GM12878 (cell line): ENCODE data around the gene MRPS35. TPM values are rescaled to one million over a fixed set of nuclear protein-coding genes. Genes with fewer than 3 reads are reported as not detected.

Source experiments
- ATAC-seq: fragments of 200-7000 bp; cut with Tn5 transposase; 3 replicates; pipeline ENCODE4 v1.9.1; 2020; ENCODE audit warnings: mild to moderate bottlenecking, moderate library complexity
- BruUV-seq: library from RNA; stranded (reverse); fragments of 400-500 nt; replicated peaks from 2 replicates; lab custom pipeline; 2021; lab: Mats Ljungman, UMichigan
- CTCF ChIA-PET: fragments of 300-600 bp; sonication (Branson Sonifier 250); formaldehyde crosslinking; extraction: SDS; loops from one replicate; lab custom pipeline; 2021; ENCODE audit warnings: inconsistent platforms; lab: Yijun Ruan, JAX
- POLR2A ChIA-PET: fragments of 350-600 bp; formaldehyde crosslinking; extraction: SDS; loops from one replicate; lab custom pipeline; 2021; ENCODE audit warnings: inconsistent platforms; lab: Charles Lee
- RAD21 ChIA-PET: fragments of 300-600 bp; sonication (Branson Sonifier 250); formaldehyde crosslinking; loops from one replicate; lab custom pipeline; 2023; ENCODE audit warnings: antibody characterized with exemption; ENCODE audit not compliant: unreplicated experiment; lab: Charles Lee
- SMC1A ChIA-PET: fragments of 300-600 bp; sonication (Branson Sonifier 250); formaldehyde crosslinking; loops from one replicate; lab custom pipeline; 2023; ENCODE audit not compliant: unreplicated experiment, uncharacterized antibody; lab: Charles Lee
- DNase-seq: peaks from one replicate; pipeline ENCODE4 v3.0.0-alpha.2; 2011; ENCODE audit warnings: low read depth, low spot score
- FAIRE-seq: peaks from 3 replicates; lab custom pipeline; 2011; peaks lifted over from hg19 to GRCh38; lab: Jason Lieb, UNC
- H2AFZ ChIP-seq: 2 replicates; pipeline ENCODE4 v1.6.0; 2011; ENCODE audit warnings: low read depth, low read length, control low read depth; ENCODE audit not compliant: control insufficient read depth
- H3K27ac ChIP-seq: 2 replicates; pipeline ENCODE4 v1.5.1; 2011; ENCODE audit warnings: control low read depth; ENCODE audit not compliant: control insufficient read depth, insufficient read depth
- H3K27me3 ChIP-seq, 2 experiments: replicated peaks in 1 of 2; 2 replicates each; pipeline versions ENCODE4 v1.6.0 to v1.6.1; 2011; ENCODE audit warnings: low read length in 1 of 2; ENCODE audit not compliant: control insufficient read depth in 2 of 2, insufficient read depth in 2 of 2
- H3K36me3 ChIP-seq, 2 experiments: 2 replicates each; pipeline ENCODE4 v1.5.1; 2011; ENCODE audit warnings: low read length in 1 of 2; ENCODE audit not compliant: control insufficient read depth in 2 of 2, insufficient read depth in 2 of 2
- H3K4me1 ChIP-seq: 2 replicates; pipeline ENCODE4 v1.6.1; 2011; ENCODE audit warnings: mild to moderate bottlenecking, low read length, moderate library complexity, mixed read lengths; ENCODE audit not compliant: control insufficient read depth, insufficient read depth
- H3K4me2 ChIP-seq: 2 replicates; pipeline ENCODE4 v1.6.0; 2011; ENCODE audit warnings: control low read depth; ENCODE audit not compliant: control insufficient read depth, insufficient read depth
- H3K4me3 ChIP-seq: fragments of 200-600 bp; sonication (generic); 2 replicates; pipeline ENCODE4 v1.5.1; 2016
- H3K79me2 ChIP-seq: 2 replicates; pipeline ENCODE4 v1.6.0; 2011; ENCODE audit warnings: low read length; ENCODE audit not compliant: control insufficient read depth, insufficient read depth
- H3K9ac ChIP-seq: 2 replicates; pipeline ENCODE4 v1.8.0; 2011; ENCODE audit warnings: low read length, control low read depth, mixed read lengths; ENCODE audit not compliant: control insufficient read depth, insufficient read depth
- H3K9me3 ChIP-seq: replicated peaks from 3 replicates; pipeline ENCODE4 v1.5.1; 2011; ENCODE audit warnings: mild to moderate bottlenecking, low read length; ENCODE audit not compliant: control insufficient read depth, insufficient read depth
- H4K20me1 ChIP-seq: 2 replicates; pipeline ENCODE4 v1.6.0; 2011; ENCODE audit not compliant: control insufficient read depth, insufficient read depth
- BHLHE40 ChIP-seq, 2 experiments: fragments of 450-650 bp in 1 of 2; IDR thresholded peaks; 2 replicates each; pipeline ENCODE4 v1.6.1; 2011 to 2017; ENCODE audit warnings: low read depth in 2 of 2, borderline replicate concordance in 1 of 2, improper control_type of control experiment in 1 of 2, low read length in 1 of 2, mild to moderate bottlenecking in 1 of 2
- BRCA1 ChIP-seq: IDR thresholded peaks from 2 replicates; pipeline ENCODE4 v1.6.1; 2011; ENCODE audit warnings: low read depth, low read length, improper control_type of control experiment
- CBX3 ChIP-seq: fragments of 200-600 bp; sonication (generic); IDR thresholded peaks from 2 replicates; pipeline ENCODE4 v1.6.1; 2016; ENCODE audit warnings: low read depth, borderline replicate concordance
- IKZF2 ChIP-seq, 2 experiments: fragments of 450-650 bp; IDR thresholded peaks; 2 replicates each; pipeline ENCODE4 v1.6.1; 2017; ENCODE audit warnings: mild to moderate bottlenecking in 2 of 2, moderate library complexity in 2 of 2
- JUNB ChIP-seq: IDR thresholded peaks from 2 replicates; pipeline ENCODE4 v1.6.1; 2016; ENCODE audit warnings: antibody characterized with exemption, mild to moderate bottlenecking
- KAT2A ChIP-seq: conservative IDR thresholded peaks from 2 replicates; pipeline ENCODE4 v1.6.1; 2011; ENCODE audit warnings: low read depth, low read length; ENCODE audit not compliant: control insufficient read depth
- MEF2B ChIP-seq: fragments of 450-650 bp; IDR thresholded peaks from 2 replicates; pipeline ENCODE4 v1.6.1; 2018; ENCODE audit warnings: mild to moderate bottlenecking, moderate library complexity; ENCODE audit not compliant: partially characterized antibody, poor library complexity, severe bottlenecking
- MXI1 ChIP-seq: fragments of 150-350 bp; IDR thresholded peaks from 2 replicates; pipeline ENCODE4 v1.6.1; 2011; ENCODE audit warnings: low read depth, mild to moderate bottlenecking, inconsistent platforms, low read length, improper control_type of control experiment
- NFIC ChIP-seq: IDR thresholded peaks from 2 replicates; pipeline ENCODE4 v1.6.1; 2012; ENCODE audit warnings: low read depth, mild to moderate bottlenecking, inconsistent platforms, low read length, moderate library complexity
- RUNX3 ChIP-seq: IDR thresholded peaks from 2 replicates; pipeline ENCODE4 v1.6.1; 2012; ENCODE audit warnings: low read length, inconsistent platforms
- SIN3A ChIP-seq: IDR thresholded peaks from 2 replicates; pipeline ENCODE4 v1.6.1; 2012; ENCODE audit warnings: low read depth, low read length, improper control_type of control experiment
- SIX5 ChIP-seq: IDR thresholded peaks from 2 replicates; pipeline ENCODE4 v1.6.1; 2011; ENCODE audit warnings: mild to moderate bottlenecking, low read depth, low read length, moderate library complexity; ENCODE audit not compliant: severe bottlenecking
- USF2 ChIP-seq: IDR thresholded peaks from 2 replicates; pipeline ENCODE4 v1.6.1; 2011; ENCODE audit warnings: low read depth, low read length, improper control_type of control experiment, borderline replicate concordance
- WRNIP1 ChIP-seq: IDR thresholded peaks from 2 replicates; pipeline ENCODE4 v1.6.1; 2011; ENCODE audit warnings: low read depth, low read length, improper control_type of control experiment, borderline replicate concordance
- WGBS: methylation state at CpG from one replicate; pipeline ENCODE4 v1.1.6; 2016; ENCODE audit warnings: low lambda C conversion rate; ENCODE audit not compliant: insufficient replicate concordance, insufficient coverage; ENCODE audit errors: missing lambda C conversion rate; 5-methylcytosine and 5-hydroxymethylcytosine counted together
- in situ Hi-C: fragments of 300-500 bp; cut with MboI; formaldehyde crosslinking; loops from 9 replicates; pipeline ENCODE4 v1.14.3; 2018; ENCODE audit warnings: mixed read lengths
- intact Hi-C: fragments of 100-400 bp; cut with micrococcal nuclease; formaldehyde crosslinking; loops from one replicate; pipeline ENCODE4 v1.14.2; 2022; ENCODE audit not compliant: unreplicated experiment
- polyA plus RNA-seq, 11 experiments: library from polyadenylated mRNA; depleted of rRNA in 4 of 11; unstranded in 6 of 11; stranded (reverse) in 5 of 11; fragments of >200 nt; fragmentation: Nextera tagmentation in 4 of 11; fragmentation: Illumina TruSeq in 1 of 11; extraction: Ambion mirVana in 4 of 11; extraction: Trizol in 1 of 11; gene quantifications; 1 replicate in 1 of 11; 2 replicates in 10 of 11; pipeline versions ENCODE4 v1.2.1 to v1.2.3, GENCODE V29; 2011 to 2016; ENCODE audit warnings: inconsistent platforms in 2 of 11, missing spikeins in 2 of 11, low read depth in 1 of 11
- total RNA-seq, 4 experiments: library from RNA; depleted of rRNA in 3 of 4; stranded (reverse); fragments of >200 nt in 3 of 4; fragmentation: Illumina TruSeq in 1 of 4; extraction: Trizol in 1 of 4; gene quantifications; 2 replicates each; pipeline versions ENCODE4 v1.2.1 to v1.2.3, GENCODE V29; 2013 to 2021
- TF ChIP-seq, protein P1 (sequence below): fragments of 450-650 bp; IDR thresholded peaks from 2 replicates; pipeline ENCODE4 v1.6.1; 2017; ENCODE audit warnings: mild to moderate bottlenecking, moderate library complexity

Gene MRPS35
- total and polyA plus RNA-seq, 10 of the 15 experiments (the other 5 are each of a cell fraction or from before 2014, with no cell fraction given): 45.7 to 111 (median 67.1) TPM

- no peak overlapping the region for H2AFZ ChIP-seq
- WGBS: 51% methylated on average over 5 of the region's 5 CpGs
- CTCF ChIA-PET: interaction anchor here (0.7 to 2.1 kb wide), 2 partner anchors 49 to 167 kb away, joined by 4 to 6 read pairs; no protein-coding TSS in a partner anchor
- BruUV-seq: no TSS peak
- RAD21 ChIA-PET: no interaction called here
- H3K4me1 ChIP-seq: peaks cover 9% of the 10 kb centered on the region; the same call in 1 of the 2 replicates
- POLR2A ChIA-PET: interaction anchor here (0.6 kb wide), 1 partner anchor 15 kb away, joined by 3 read pairs; no protein-coding TSS in a partner anchor
- intact Hi-C loops: no loop called here
- no peaks in the 10 kb centered on the region for H3K36me3 ChIP-seq
- no peak overlapping the region for H3K4me2 ChIP-seq
- H3K27ac ChIP-seq: no peak overlapping the region
- SMC1A ChIA-PET: interaction anchor here (0.7 to 0.9 kb wide), 2 partner anchors 22 to 52 kb away, joined by 3 read pairs; no protein-coding TSS in a partner anchor
- DNase-seq: no peak
- H3K4me3 ChIP-seq: no peak overlapping the region
- H3K9ac ChIP-seq: no peak overlapping the region
- no peaks in the 10 kb centered on the region for H3K27me3 ChIP-seq
- H4K20me1 ChIP-seq: no peaks in the 10 kb centered on the region
- H3K9me3 ChIP-seq: no peaks in the 10 kb centered on the region
- FAIRE-seq: no peak
- no peaks in the 10 kb centered on the region for H3K79me2 ChIP-seq
- ATAC-seq: peak; percentile 43
- in situ Hi-C loops: no loop called here
- peak; percentile 31; the same call in 1 of the 2 replicates for TF ChIP-seq JUNB
- no peak for TF ChIP-seq USF2
- TF ChIP-seq, protein P1, sequence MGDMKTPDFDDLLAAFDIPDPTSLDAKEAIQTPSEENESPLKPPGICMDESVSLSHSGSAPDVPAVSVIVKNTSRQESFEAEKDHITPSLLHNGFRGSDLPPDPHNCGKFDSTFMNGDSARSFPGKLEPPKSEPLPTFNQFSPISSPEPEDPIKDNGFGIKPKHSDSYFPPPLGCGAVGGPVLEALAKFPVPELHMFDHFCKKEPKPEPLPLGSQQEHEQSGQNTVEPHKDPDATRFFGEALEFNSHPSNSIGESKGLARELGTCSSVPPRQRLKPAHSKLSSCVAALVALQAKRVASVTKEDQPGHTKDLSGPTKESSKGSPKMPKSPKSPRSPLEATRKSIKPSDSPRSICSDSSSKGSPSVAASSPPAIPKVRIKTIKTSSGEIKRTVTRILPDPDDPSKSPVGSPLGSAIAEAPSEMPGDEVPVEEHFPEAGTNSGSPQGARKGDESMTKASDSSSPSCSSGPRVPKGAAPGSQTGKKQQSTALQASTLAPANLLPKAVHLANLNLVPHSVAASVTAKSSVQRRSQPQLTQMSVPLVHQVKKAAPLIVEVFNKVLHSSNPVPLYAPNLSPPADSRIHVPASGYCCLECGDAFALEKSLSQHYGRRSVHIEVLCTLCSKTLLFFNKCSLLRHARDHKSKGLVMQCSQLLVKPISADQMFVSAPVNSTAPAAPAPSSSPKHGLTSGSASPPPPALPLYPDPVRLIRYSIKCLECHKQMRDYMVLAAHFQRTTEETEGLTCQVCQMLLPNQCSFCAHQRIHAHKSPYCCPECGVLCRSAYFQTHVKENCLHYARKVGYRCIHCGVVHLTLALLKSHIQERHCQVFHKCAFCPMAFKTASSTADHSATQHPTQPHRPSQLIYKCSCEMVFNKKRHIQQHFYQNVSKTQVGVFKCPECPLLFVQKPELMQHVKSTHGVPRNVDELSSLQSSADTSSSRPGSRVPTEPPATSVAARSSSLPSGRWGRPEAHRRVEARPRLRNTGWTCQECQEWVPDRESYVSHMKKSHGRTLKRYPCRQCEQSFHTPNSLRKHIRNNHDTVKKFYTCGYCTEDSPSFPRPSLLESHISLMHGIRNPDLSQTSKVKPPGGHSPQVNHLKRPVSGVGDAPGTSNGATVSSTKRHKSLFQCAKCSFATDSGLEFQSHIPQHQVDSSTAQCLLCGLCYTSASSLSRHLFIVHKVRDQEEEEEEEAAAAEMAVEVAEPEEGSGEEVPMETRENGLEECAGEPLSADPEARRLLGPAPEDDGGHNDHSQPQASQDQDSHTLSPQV: no peak
- peak; percentile 20; the same call in 1 of the 2 replicates for TF ChIP-seq NFIC
- TF ChIP-seq SIX5: no peak
- TF ChIP-seq MEF2B: no peak
- TF ChIP-seq IKZF2 (IDR thresholded peaks at IDR 0.05): no peak
- no peak for TF ChIP-seq WRNIP1
- TF ChIP-seq KAT2A: no peak
- TF ChIP-seq MXI1: no peak
- TF ChIP-seq BRCA1: no peak
- no peak for TF ChIP-seq SIN3A
- TF ChIP-seq RUNX3: no peak
- TF ChIP-seq CBX3: no peak
- no peak for TF ChIP-seq BHLHE40 (IDR thresholded peaks at IDR 0.05; ENCODE audit: borderline replicate concordance in 1 of 2, low read depth in 2 of 2, low read length in 1 of 2)
Observed at GRCh38 chr12:27772328-27773049, 61.9 kb downstream of the MRPS35 start.
